VCaP (cell line): ENCODE measurements around the gene PAM16.

Experiments used
- H3K27ac ChIP-seq: fragments of 450-650 bp; 2 replicates; pipeline ENCODE4 v1.5.1; 2017
- CTCF ChIP-seq: fragments of 450-650 bp; conservative IDR thresholded peaks from 2 replicates; pipeline ENCODE4 v1.5.1; 2017; ENCODE audit warnings: mild to moderate bottlenecking, moderate library complexity

The PAM16 gene

GRCh38 chr16:4323845-4324488 is 27.2 kb downstream of the PAM16 start:
- no peak overlapping the region for H3K27ac ChIP-seq
- no peak for TF ChIP-seq CTCF

- no peak for TF ChIP-seq CTCF
- no peak overlapping the region for H3K27ac ChIP-seq
These were observed 27.9 kb downstream of the PAM16 start for GRCh38 chr16:4323071-4323844.

- no peak overlapping the region for H3K27ac ChIP-seq
- no peak for TF ChIP-seq CTCF
These were observed 28.7 kb downstream of the PAM16 start for GRCh38 chr16:4322121-4323052.

GRCh38 chr16:4321286-4322120 is 29.6 kb downstream of the PAM16 start:
- no peak overlapping the region for H3K27ac ChIP-seq
- no peak for TF ChIP-seq CTCF

GRCh38 chr16:4320571-4321137 is 30.5 kb downstream of the PAM16 start:
- TF ChIP-seq CTCF, result no peak
- H3K27ac ChIP-seq, result no peak overlapping the region

GRCh38 chr16:4319454-4320421 is 31.4 kb downstream of the PAM16 start:
- H3K27ac ChIP-seq, result no peak overlapping the region
- no peak for TF ChIP-seq CTCF
